Astrocyte of the cerebellum (primary cell): ENCODE data around the gene CHML.

Source experiments
- DNase-seq: peaks from one replicate; pipeline ENCODE4 v3.0.0-alpha.2; 2011; ENCODE audit warnings: low read depth
- H3K4me3 ChIP-seq: 2 replicates; pipeline ENCODE4 v1.5.1; 2011; ENCODE audit warnings: mild to moderate bottlenecking, low read depth, low read length, moderate library complexity
- CTCF ChIP-seq: IDR thresholded peaks from 2 replicates; pipeline ENCODE4 v1.5.1; 2012; ENCODE audit warnings: low read length, low read depth, moderate library complexity, mild to moderate bottlenecking; ENCODE audit errors: missing control alignments
- in situ Hi-C: cut with HindIII; loops from 2 replicates; pipeline ENCODE4 v1.10.0; 2017; ENCODE audit warnings: low sequenced_read_pairs

The CHML gene

GRCh38 chr1:241679404-241679803 is 39.2 kb upstream of the CHML start:
- in situ Hi-C loops, result no loop called here
- H3K4me3 ChIP-seq, result no peak overlapping the region
- DNase-seq, result no peak
- no peak for TF ChIP-seq CTCF

GRCh38 chr1:241678536-241678935 is 38.4 kb upstream of the CHML start:
- in situ Hi-C loops, result no loop called here
- no peak for TF ChIP-seq CTCF
- no peak for DNase-seq
- no peak overlapping the region for H3K4me3 ChIP-seq

GRCh38 chr1:241677201-241677600 is 37.0 kb upstream of the CHML start:
- H3K4me3 ChIP-seq, result no peak overlapping the region
- no peak for TF ChIP-seq CTCF
- in situ Hi-C loops, result no loop called here
- DNase-seq, result no peak

GRCh38 chr1:241675983-241676382 is 35.8 kb upstream of the CHML start:
- TF ChIP-seq CTCF, result no peak
- no peak for DNase-seq
- H3K4me3 ChIP-seq, result no peak overlapping the region
- in situ Hi-C loops, result no loop called here

GRCh38 chr1:241674805-241675384 is 34.7 kb upstream of the CHML start:
- DNase-seq, result no peak
- in situ Hi-C loops, result no loop called here
- no peak overlapping the region for H3K4me3 ChIP-seq
- no peak for TF ChIP-seq CTCF

GRCh38 chr1:241672301-241672700 is 32.1 kb upstream of the CHML start:
- no peak for DNase-seq
- in situ Hi-C loops, result no loop called here
- H3K4me3 ChIP-seq, result no peak overlapping the region
- no peak for TF ChIP-seq CTCF

GRCh38 chr1:241666419-241666818 is 26.2 kb upstream of the CHML start:
- no peak for TF ChIP-seq CTCF
- no peak for DNase-seq

More at GRCh38 chr1:241666419-241666818, 26.2 kb upstream of the CHML start:
- in situ Hi-C loops, result no loop called here
- no peak overlapping the region for H3K4me3 ChIP-seq
